ENCODE measurements around the gene ZNF765. TPM values are rescaled to one million over a fixed set of nuclear protein-coding genes. Genes with fewer than 3 reads are reported as not detected.
"Not testable (repeated sequence)": the region's sequence is repeated elsewhere in the genome, so short reads cannot be mapped to it uniquely, and the experiment has no call there.

Gene ZNF765
- total RNA-seq, 2 experiments from 2014 or later: 10.7 to 10.9 TPM

DNA sequence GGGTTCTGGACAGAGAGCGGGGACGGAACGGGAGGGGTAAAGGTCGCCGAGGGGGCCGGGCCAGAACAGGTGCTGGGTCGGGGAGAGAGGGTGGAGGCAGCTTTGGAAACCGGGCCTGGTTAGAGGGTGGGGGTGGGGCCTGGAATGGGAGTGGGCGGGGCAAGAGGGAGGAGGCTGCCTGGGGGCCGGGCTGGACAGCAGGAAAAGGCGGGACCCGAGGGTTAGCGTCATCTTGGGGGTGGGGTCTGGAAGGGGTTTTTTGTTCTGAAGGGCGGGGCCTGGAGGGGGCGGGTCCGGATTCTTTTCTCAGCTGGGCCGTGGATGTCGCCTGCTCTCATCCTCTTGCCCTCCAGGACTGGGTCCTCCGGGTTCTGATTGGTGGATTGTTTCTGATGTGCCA is 68.3 kb downstream of the ZNF765 start:
- Mint-ChIP-seq H3K36me3 (ENCODE audit: low read depth) (peaks cover 27% of the 10 kb centered on the region), H3K4me3 (no peak overlapping the region), H3K27ac (no peak overlapping the region), H3K27me3 (peaks cover 10% of the 10 kb centered on the region), H3K4me1 (peaks cover 5% of the 10 kb centered on the region), H3K9me3 (ENCODE audit: low read depth) (peaks cover 39% of the 10 kb centered on the region)
- ATAC-seq (no peak), DNase-seq (peak; percentile 55)
- ChIA-PET POLR2A (no interaction called here), CTCF (no interaction called here)
- intact Hi-C loops (cut with DNase I, micrococcal nuclease): no loop called here

DNA sequence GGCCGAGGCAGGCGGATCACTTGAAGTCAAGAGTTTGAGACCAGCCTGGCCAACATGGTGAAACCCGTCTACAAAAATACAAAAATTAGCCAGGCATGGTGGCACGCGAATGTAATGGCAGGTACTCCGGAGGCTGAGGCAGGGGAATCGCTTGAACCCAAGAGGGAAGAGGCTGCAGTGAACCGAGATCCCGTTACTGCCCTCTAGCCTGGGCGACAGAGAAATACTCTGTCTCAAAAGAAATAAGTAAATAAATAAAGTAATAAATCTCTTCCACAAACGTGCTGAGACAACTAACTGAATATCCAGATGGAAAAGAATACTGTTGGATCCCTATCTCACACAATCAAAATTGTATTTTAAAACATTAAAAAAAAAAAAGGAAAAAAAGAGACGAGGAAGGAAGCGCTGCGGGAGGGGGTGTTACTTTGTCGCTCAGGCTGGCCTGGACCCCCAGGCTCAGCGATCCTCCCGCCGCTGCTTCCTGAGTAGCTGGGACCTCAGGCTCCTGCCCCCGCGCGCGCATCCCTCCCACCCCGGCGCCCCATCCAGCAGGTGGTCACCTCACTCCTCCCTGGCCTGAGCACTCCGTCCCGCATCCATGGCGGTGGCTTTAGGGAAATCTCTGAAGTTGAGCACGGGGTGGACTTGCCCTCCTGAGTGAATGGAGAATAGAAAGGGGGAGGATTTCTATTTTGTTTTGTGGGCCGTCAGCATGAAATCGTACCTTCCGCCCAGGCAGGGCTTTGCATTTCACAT is 72.0 kb downstream of the ZNF765 start:
- H3K36me3 Mint-ChIP-seq (ENCODE audit: low read depth): peaks cover 36% of the 10 kb centered on the region
- H3K4me3 Mint-ChIP-seq: peak overlapping the region; percentile 80
- intact Hi-C loops (cut with DNase I, micrococcal nuclease): loop anchor here (1.0 to 5.0 kb wide), 11 partner anchors 36 to 545 kb away; partner anchors contain the start of genes ZNF761 (in 2 of the 2), ZNF160 (in 1 of the 2), ZNF347 (in 1 of the 2) and ZNF525 (in 1 of the 2)
- POLR2A ChIA-PET: no interaction called here
- H3K27me3 Mint-ChIP-seq: peaks cover 10% of the 10 kb centered on the region
- peaks cover 21% of the 10 kb centered on the region for H3K9me3 Mint-ChIP-seq (ENCODE audit: low read depth)
- peak; percentile 10 for ATAC-seq
- H3K4me1 Mint-ChIP-seq: peaks cover 18% of the 10 kb centered on the region
- peak overlapping the region; percentile 87 for H3K27ac Mint-ChIP-seq
- no peak for DNase-seq
- CTCF ChIA-PET: no interaction called here

DNA sequence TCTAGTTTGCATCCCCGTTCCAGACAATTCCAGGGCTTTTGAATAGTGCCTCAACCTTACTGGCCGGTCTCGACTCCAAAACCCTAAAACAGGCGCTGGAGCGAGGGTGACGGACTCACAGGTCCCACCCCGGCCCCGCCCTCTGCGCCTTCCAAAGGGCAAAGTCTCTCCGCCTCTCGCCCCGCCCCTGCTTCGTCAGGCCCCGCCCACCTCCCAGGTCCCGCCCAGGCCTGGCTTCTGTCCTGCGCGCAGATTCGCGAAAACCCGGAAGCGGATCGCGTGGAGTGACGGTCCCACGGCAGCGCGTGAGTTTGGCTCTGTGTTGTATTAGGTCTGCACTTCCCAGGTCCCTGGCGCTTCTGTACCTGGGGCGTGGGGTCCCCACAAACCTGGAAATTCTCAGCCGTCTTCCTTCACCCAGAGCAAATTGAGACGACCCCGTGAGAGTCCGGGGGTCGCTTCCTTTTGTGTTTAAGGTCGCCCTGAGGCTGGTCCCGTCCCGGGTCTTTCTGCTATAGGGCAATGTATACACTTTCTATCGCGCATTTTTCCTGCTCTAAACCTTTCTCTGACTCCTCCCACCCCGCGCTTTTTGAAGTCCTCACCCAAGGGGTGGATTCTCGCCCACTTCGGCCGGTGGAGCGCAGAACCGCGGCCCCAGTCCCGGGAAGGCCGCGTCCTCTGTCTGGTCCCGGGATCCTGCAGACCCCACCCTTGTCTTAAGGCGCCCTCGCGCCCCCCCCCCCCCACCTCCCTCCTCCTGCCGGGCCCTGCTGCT is 72.7 kb downstream of the ZNF765 start, which contains the start of gene ZNF813:
Gene ZNF813 (plus strand): TSS at position 249 of the 778 bp plus-strand sequence. CDS start 16,090 bp downstream, outside the sequence.
- peak within 1 kb of the TSS; percentile 87 for H3K27ac Mint-ChIP-seq
- H3K36me3 Mint-ChIP-seq (ENCODE audit: low read depth): peaks cover 41% of the 10 kb centered on the region
- peaks cover 23% of the 10 kb centered on the region for H3K9me3 Mint-ChIP-seq (ENCODE audit: low read depth)
- ChIA-PET CTCF (no interaction called here), POLR2A (no interaction called here)
- peaks cover 20% of the 10 kb centered on the region for H3K4me1 Mint-ChIP-seq
- peak within 1 kb of the TSS; percentile 80 for H3K4me3 Mint-ChIP-seq
- H3K27me3 Mint-ChIP-seq: peaks cover 9% of the 10 kb centered on the region
- DNase-seq: peak; percentile 98
- peak; percentile 98 for ATAC-seq
- intact Hi-C loops (cut with DNase I, micrococcal nuclease): loop anchor here (1.0 to 5.0 kb wide), 11 partner anchors 36 to 545 kb away; partner anchors contain the start of genes ZNF761 (in 2 of the 2), ZNF160 (in 1 of the 2), ZNF347 (in 1 of the 2) and ZNF525 (in 1 of the 2)

DNA sequence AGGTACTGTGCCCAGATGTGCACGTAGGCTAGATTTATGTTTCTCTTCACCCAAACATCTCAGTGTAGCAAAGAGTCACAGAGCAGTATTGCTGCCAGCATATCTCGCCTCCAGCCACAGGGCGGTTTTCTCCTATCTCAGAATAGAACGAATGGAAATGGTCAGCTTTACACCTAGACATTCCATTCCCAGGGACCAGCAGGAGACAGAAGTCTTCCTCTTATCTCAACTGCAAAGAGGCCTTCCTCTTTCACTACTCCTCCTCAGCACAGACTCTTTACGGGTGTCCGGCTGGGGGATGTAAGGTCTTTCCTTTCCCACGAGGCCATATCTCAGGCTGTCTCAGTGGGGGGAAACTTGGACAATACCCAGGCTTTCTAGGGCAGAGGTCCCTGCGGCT is 73.7 kb downstream of the ZNF765 start:
- intact Hi-C loops (cut with DNase I, micrococcal nuclease): loop anchor here (5.0 kb wide), 2 partner anchors 54 to 546 kb away; partner anchors contain the start of gene ZNF888 (in 1 of the 2)
- H3K4me3 Mint-ChIP-seq: peak overlapping the region; percentile 80
- H3K27me3 Mint-ChIP-seq, ATAC-seq, CTCF ChIA-PET, POLR2A ChIA-PET, DNase-seq: not testable (repeated sequence)
- peaks cover 21% of the 10 kb centered on the region for H3K9me3 Mint-ChIP-seq (ENCODE audit: low read depth)
- H3K4me1 Mint-ChIP-seq: peaks cover 20% of the 10 kb centered on the region
- peak overlapping the region; percentile 47 for H3K27ac Mint-ChIP-seq
- H3K36me3 Mint-ChIP-seq (ENCODE audit: low read depth): peaks cover 44% of the 10 kb centered on the region

DNA sequence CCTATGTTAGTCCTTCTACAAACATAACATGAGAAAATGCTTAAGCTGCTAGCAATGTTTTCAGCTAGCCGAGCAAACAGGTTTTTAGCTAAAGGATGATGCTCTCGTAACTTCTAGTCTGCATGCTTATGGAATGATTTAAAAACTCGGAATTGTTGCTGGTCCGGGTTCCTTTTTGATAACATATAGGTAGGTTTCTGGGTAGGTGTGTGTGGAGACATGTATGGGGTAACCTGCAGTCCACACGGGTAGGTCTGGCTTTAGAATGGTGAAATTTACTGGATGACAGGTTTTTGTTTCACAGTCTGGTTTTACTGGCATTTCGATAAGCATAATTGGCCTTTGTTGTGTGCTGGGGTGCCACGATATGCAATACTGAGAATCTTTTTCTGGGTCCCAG is 77.0 kb downstream of the ZNF765 start:
- DNase-seq (no peak), ATAC-seq (no peak)
- intact Hi-C loops (cut with DNase I, micrococcal nuclease): no loop called here
- ChIA-PET POLR2A (no interaction called here), CTCF (interaction anchor here (0.6 kb wide), 1 partner anchor 557 kb away, joined by 4 read pairs; no protein-coding TSS in a partner anchor)
- Mint-ChIP-seq H3K9me3 (ENCODE audit: low read depth) (peaks cover 26% of the 10 kb centered on the region), H3K27ac (no peak overlapping the region), H3K4me3 (no peak overlapping the region), H3K4me1 (peaks cover 19% of the 10 kb centered on the region), H3K36me3 (ENCODE audit: low read depth) (peaks cover 73% of the 10 kb centered on the region), H3K27me3 (no peaks in the 10 kb centered on the region)

DNA sequence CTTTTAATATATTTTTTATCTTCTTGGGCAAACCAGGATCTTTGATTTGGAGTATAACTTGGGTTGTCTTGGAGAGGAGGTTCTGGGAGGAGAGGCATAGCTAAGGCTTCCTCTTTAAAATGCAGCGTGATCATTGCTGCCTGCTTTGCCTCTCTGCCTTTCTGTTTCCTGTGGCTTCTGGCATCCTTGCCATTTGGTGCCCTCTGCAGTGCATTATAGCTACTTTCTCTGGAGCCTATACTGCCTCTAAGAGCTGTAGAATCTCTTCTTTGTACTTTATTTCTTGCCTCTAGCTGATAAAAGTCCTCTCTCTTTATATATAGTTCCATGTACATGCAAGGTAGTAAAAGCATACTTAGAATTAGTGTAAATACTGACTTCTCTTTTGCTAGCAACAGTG is 79.9 kb downstream of the ZNF765 start:
- H3K27me3 Mint-ChIP-seq; H3K27ac Mint-ChIP-seq; intact Hi-C loops (cut with DNase I, micrococcal nuclease); DNase-seq; H3K4me1 Mint-ChIP-seq; H3K4me3 Mint-ChIP-seq; ATAC-seq: not testable (repeated sequence)
- ChIA-PET CTCF (interaction anchor here (0.6 kb wide), 1 partner anchor 88 kb away, joined by 3 read pairs; no protein-coding TSS in a partner anchor), POLR2A (interaction anchor here (0.6 kb wide), 1 partner anchor 568 kb away, joined by 3 read pairs; no protein-coding TSS in a partner anchor)
- Mint-ChIP-seq H3K9me3 (ENCODE audit: low read depth) (peaks cover 40% of the 10 kb centered on the region), H3K36me3 (ENCODE audit: low read depth) (peaks cover 93% of the 10 kb centered on the region)

DNA sequence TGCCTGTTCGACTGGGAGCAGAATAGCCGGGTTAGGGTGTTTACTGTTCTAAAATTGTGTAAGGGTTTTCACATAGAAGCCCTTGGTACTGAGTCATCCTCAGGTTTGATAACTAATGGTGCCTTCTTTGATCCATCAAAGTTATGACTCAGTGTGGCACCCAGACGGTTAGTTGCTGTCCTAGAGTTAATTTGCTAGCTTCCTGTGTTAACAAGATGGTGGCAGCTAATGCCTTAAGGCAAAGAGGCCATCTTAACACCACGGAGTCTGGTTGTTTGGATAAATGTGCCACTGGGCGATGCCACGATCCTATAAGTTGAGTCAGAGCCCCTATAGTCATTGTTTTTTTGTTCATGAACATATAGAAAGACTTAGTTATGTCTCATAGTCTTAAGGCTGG is 80.5 kb downstream of the ZNF765 start:
- ATAC-seq; CTCF ChIA-PET; H3K4me3 Mint-ChIP-seq; DNase-seq; intact Hi-C loops (cut with DNase I, micrococcal nuclease); H3K27ac Mint-ChIP-seq; POLR2A ChIA-PET; H3K27me3 Mint-ChIP-seq; H3K4me1 Mint-ChIP-seq: not testable (repeated sequence)
- Mint-ChIP-seq H3K9me3 (ENCODE audit: low read depth) (peaks cover 38% of the 10 kb centered on the region), H3K36me3 (ENCODE audit: low read depth) (peaks cover 94% of the 10 kb centered on the region)

Other genes with a start within 250 kb of the ZNF765 start
- gene ZNF347, start 236.1 kb upstream of the ZNF765 start, total RNA-seq: 1 to 10 TPM; 8.5 to 9.2 TPM
- gene ZNF665, start 201.8 kb upstream of the ZNF765 start, total RNA-seq: 1 to 10 TPM; 6.5 to 8.7 TPM
- gene ZNF677, start 140.3 kb upstream of the ZNF765 start, total RNA-seq: 1 to 10 TPM; 6.4 to 7.5 TPM
- gene VN1R2, start 136.9 kb upstream of the ZNF765 start, total RNA-seq: not detected
- not detected for gene VN1R4, start 127.4 kb upstream of the ZNF765 start, total RNA-seq
- gene ZNF845, start 61.4 kb upstream of the ZNF765 start, total RNA-seq: 1 to 10 TPM; 5.9 to 6.3 TPM
- gene ZNF525, start 29.4 kb upstream of the ZNF765 start, total RNA-seq: 10 to 100 TPM; 21.5 to 27.8 TPM
- gene ZNF761, start 36.8 kb downstream of the ZNF765 start, total RNA-seq: 10 to 100 TPM; 10.5 to 11.4 TPM
- gene ZNF813, start 72.6 kb downstream of the ZNF765 start, total RNA-seq: 1 to 10 TPM; 5.8 to 7.4 TPM
- gene ZNF331, start 143.0 kb downstream of the ZNF765 start, total RNA-seq: 10 to 100 TPM; 24.3 to 29.7 TPM
- not detected for gene DPRX, start 236.8 kb downstream of the ZNF765 start, total RNA-seq

All from activated CD4-positive, alpha-beta T cell treated with anti-CD3 and anti-CD28 coated beads for 36 hours (primary cell).